Erythroblast (primary cell): ENCODE measurements around the gene WEE2.

Experiments
- GATA1 ChIP-seq: IDR thresholded peaks from 2 replicates; pipeline ENCODE4 v1.6.1; 2011; ENCODE audit warnings: low read depth, mild to moderate bottlenecking, control low read depth, low read length, moderate library complexity
- POLR2A ChIP-seq: IDR thresholded peaks from 2 replicates; pipeline ENCODE4 v1.6.1; 2011; ENCODE audit warnings: mild to moderate bottlenecking, low read length

DNA sequence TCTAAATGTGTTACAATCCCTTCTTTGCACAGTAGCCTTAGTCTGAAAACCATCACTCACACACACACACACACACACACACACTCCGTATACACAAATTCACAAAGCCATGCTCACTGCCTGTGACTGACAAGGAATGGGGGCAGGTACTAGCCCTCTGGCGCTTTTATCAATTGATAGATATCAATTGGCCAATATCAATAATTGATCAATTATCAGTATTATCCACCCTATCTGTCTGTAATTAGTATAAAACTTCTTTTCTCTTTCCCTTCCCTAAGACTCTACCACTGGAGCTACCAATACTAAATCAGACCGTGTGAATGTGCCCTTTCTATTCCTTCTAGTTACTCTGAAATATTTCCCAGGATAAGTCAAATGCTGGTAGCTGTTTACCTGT is 8.3 kb upstream of the WEE2 start:
- TF ChIP-seq POLR2A = no peak
- TF ChIP-seq GATA1 = no peak
